ENCODE results near the gene ANXA7. TPM values are rescaled to one million over a fixed set of nuclear protein-coding genes. Genes with fewer than 3 reads are reported as not detected.
A peak's percentile ranks its signal among the peaks of the same experiment; 100 is the strongest.
"Not testable (repeated sequence)": the region's sequence is repeated elsewhere in the genome, so short reads cannot be mapped to it uniquely, and the experiment has no call there.

Gene ANXA7
- polyA plus RNA-seq, 2 of the 4 experiments (the other 2 are of a cell fraction) = 96.2 to 150 TPM

DNA sequence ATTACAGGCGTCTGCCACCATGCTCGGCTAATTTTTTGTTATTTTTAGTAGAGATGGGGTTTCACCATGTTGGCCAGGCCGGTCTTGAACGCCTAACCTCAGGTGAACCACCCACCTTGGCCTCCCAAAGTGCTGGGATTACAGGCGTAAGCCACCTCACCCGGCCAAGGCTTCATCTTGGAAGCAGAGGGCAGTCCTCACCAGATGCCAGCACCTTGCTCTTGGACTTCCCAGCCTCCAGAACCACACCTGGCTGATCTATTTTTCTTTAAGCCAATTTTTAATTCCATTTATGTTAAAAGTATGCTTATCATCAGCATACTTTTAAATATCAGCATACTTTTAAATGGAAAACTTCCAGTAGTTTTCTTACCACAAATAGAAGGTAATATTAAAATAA is 12.2 kb downstream of the ANXA7 start:
- H3K9me3 ChIP-seq = no peaks in the 10 kb centered on the region
- TF ChIP-seq PHF8 (IDR thresholded peaks at IDR 0.05; ENCODE audit: borderline replicate concordance, low read depth) = no peak
- no peak for TF ChIP-seq CHD4 (IDR thresholded peaks at IDR 0.05; ENCODE audit: borderline replicate concordance)
- TF ChIP-seq NPAS2 (CRISPR knock-in tag; IDR thresholded peaks at IDR 0.05; ENCODE audit: borderline replicate concordance) = no peak
- TF ChIP-seq JUN (IDR thresholded peaks at IDR 0.05) = no peak
- TF ChIP-seq, protein P1, sequence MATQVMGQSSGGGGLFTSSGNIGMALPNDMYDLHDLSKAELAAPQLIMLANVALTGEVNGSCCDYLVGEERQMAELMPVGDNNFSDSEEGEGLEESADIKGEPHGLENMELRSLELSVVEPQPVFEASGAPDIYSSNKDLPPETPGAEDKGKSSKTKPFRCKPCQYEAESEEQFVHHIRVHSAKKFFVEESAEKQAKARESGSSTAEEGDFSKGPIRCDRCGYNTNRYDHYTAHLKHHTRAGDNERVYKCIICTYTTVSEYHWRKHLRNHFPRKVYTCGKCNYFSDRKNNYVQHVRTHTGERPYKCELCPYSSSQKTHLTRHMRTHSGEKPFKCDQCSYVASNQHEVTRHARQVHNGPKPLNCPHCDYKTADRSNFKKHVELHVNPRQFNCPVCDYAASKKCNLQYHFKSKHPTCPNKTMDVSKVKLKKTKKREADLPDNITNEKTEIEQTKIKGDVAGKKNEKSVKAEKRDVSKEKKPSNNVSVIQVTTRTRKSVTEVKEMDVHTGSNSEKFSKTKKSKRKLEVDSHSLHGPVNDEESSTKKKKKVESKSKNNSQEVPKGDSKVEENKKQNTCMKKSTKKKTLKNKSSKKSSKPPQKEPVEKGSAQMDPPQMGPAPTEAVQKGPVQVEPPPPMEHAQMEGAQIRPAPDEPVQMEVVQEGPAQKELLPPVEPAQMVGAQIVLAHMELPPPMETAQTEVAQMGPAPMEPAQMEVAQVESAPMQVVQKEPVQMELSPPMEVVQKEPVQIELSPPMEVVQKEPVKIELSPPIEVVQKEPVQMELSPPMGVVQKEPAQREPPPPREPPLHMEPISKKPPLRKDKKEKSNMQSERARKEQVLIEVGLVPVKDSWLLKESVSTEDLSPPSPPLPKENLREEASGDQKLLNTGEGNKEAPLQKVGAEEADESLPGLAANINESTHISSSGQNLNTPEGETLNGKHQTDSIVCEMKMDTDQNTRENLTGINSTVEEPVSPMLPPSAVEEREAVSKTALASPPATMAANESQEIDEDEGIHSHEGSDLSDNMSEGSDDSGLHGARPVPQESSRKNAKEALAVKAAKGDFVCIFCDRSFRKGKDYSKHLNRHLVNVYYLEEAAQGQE (IDR thresholded peaks at IDR 0.05) = no peak
- no peak for TF ChIP-seq POLR2A (IDR thresholded peaks at IDR 0.05; ENCODE audit: low read length)
- no peak for TF ChIP-seq BHLHE40 (IDR thresholded peaks at IDR 0.05; ENCODE audit: low read depth, low read length)
- TF ChIP-seq NFE2L2 (conservative IDR thresholded peaks at IDR 0.05; ENCODE audit: low read length) = no peak
- no peaks in the 10 kb centered on the region for H3K4me1 ChIP-seq
- 96% methylated on average over 6 of the region's 6 CpGs for WGBS (ENCODE audit: missing lambda C conversion rate)
- H3K27ac ChIP-seq = no peak overlapping the region
- H3K4me3 ChIP-seq = no peak overlapping the region
- no peak for ATAC-seq
- no peak for FAIRE-seq
- H3K4me2 ChIP-seq = no peak overlapping the region
- POLR2A ChIA-PET = no interaction called here
- CTCF ChIA-PET = interaction anchor here (1.3 to 1.6 kb wide), 3 partner anchors 10 to 13 kb away, joined by 3 to 4 read pairs (median 4); partner anchors contain the start of gene ANXA7
- no peak for DNase-seq (ENCODE audit: low read depth in 1 of 2, low spot score in 1 of 2)

DNA sequence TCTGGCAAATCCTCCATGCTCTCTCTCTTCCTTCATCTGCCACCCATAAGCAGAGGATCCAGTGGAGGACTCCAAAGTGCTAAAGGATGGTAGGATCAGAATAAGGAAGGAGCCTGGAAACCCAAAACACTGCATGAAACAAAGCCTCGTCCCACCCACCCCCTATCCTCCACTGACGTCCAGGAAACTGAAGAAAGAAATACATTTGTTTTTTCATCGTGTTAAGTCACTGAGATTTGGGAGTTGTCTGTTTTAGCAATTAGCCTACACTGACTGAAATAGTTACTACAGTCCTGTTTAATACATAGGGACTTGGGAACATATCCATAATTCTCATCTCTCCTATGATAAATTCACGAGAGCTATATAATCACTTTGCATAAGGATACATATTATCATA is 14.8 kb downstream of the ANXA7 start:
- ChIA-PET CTCF (interaction anchor here (1.1 kb wide), 1 partner anchor 10 kb away, joined by 4 read pairs; no protein-coding TSS in a partner anchor), POLR2A (no interaction called here)
- H3K4me1 ChIP-seq = no peaks in the 10 kb centered on the region
- TF ChIP-seq NFE2L2 (conservative IDR thresholded peaks at IDR 0.05; ENCODE audit: low read length) (no peak), MYC (IDR thresholded peaks at IDR 0.05; ENCODE audit: borderline replicate concordance, low read length) (no peak)
- no peak overlapping the region for H3K4me3 ChIP-seq
- 76% methylated on average over 4 of the region's 4 CpGs for WGBS (ENCODE audit: missing lambda C conversion rate)
- no peak overlapping the region for H3K27ac ChIP-seq
- ATAC-seq = no peak
- H3K4me2 ChIP-seq = no peak overlapping the region
- no peak for DNase-seq (ENCODE audit: low read depth in 1 of 2, low spot score in 1 of 2)
- no peak for FAIRE-seq
- H3K9me3 ChIP-seq = no peaks in the 10 kb centered on the region

DNA sequence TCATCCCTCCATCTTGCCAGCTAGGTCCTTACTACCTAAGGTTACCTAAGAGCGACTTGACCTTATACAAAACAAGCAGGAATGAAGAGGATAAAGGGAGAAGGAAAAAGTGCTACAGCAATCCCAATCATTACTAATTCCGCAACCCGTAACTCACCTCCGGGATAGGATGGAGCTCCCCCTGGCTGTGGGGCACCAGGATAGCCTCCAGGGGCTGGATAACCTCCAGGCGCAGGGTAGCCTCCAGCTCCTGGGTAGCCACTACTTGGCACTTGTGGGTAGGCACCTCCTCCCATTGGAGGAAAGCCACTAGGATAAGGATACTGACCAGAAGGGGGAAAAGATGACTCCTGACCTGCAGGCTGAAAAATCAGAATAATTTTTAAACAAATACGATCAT is 15.8 kb downstream of the ANXA7 start:
- ATAC-seq (peak; percentile 81 to 84), DNase-seq (ENCODE audit: low read depth in 1 of 2, low spot score in 1 of 2) (peak; percentile 28 to 29), FAIRE-seq (no peak)
- no peak overlapping the region for H3K27ac ChIP-seq
- TF ChIP-seq, protein P2, sequence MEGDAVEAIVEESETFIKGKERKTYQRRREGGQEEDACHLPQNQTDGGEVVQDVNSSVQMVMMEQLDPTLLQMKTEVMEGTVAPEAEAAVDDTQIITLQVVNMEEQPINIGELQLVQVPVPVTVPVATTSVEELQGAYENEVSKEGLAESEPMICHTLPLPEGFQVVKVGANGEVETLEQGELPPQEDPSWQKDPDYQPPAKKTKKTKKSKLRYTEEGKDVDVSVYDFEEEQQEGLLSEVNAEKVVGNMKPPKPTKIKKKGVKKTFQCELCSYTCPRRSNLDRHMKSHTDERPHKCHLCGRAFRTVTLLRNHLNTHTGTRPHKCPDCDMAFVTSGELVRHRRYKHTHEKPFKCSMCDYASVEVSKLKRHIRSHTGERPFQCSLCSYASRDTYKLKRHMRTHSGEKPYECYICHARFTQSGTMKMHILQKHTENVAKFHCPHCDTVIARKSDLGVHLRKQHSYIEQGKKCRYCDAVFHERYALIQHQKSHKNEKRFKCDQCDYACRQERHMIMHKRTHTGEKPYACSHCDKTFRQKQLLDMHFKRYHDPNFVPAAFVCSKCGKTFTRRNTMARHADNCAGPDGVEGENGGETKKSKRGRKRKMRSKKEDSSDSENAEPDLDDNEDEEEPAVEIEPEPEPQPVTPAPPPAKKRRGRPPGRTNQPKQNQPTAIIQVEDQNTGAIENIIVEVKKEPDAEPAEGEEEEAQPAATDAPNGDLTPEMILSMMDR (IDR thresholded peaks at IDR 0.05) = peak; percentile 35
- TF ChIP-seq HEYL (CRISPR knock-in tag; IDR thresholded peaks at IDR 0.05) (no peak), RAD21 (conservative IDR thresholded peaks at IDR 0.05 in 1 of 2, IDR thresholded peaks at IDR 0.05 in 1 of 2) (0 out of 5 replicates have a peak, but pooled peaks of 1 of the 2 experiments have one; percentile 14)
- no peak overlapping the region for H3K4me2 ChIP-seq
- WGBS (ENCODE audit: missing lambda C conversion rate) = 92% methylated on average over 6 of the region's 6 CpGs
- ChIA-PET POLR2A (interaction anchor here (0.6 kb wide), 1 partner anchor 12 kb away, joined by 11 read pairs; no protein-coding TSS in a partner anchor), CTCF (interaction anchor here (0.7 to 1.3 kb wide), 6 partner anchors 9 to 156 kb away, joined by 3 to 5 read pairs (median 4); no protein-coding TSS in a partner anchor)
- no peaks in the 10 kb centered on the region for H3K9me3 ChIP-seq
- no peak overlapping the region for H3K4me3 ChIP-seq
- H3K4me1 ChIP-seq = no peaks in the 10 kb centered on the region

DNA sequence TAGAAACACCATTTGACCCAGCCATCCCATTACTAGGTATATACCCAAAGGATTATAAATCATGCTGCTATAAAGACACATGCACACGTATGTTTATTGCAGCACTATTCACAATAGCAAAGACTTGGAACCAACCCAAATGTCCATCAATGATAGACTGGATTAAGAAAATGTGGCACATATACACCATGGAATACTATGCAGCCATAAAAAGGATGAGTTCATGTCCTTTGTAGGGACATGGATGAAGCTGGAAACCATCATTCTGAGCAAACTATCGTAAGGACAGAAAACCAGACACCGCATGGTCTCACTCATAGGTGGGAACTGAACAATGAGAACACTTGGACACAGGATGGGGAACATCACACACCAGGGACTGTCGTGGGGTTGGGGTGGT is 19.5 kb downstream of the ANXA7 start:
- DNase-seq (ENCODE audit: low read depth in 1 of 2, low spot score in 1 of 2); H3K27ac ChIP-seq; H3K4me1 ChIP-seq; FAIRE-seq; H3K9me3 ChIP-seq; H3K4me3 ChIP-seq; ATAC-seq; H3K4me2 ChIP-seq; POLR2A ChIA-PET; CTCF ChIA-PET: not testable (repeated sequence)
- 96% methylated on average over 3 of the region's 4 CpGs for WGBS (ENCODE audit: missing lambda C conversion rate)

All from A549 (cell line).